SK-N-SH treated with all-trans-retinoic acid at 6 μM for 48 hours (cell line): Measurements from ENCODE around the gene CRLF2.
"Not testable (repeated sequence)": the region's sequence is repeated elsewhere in the genome, so short reads cannot be mapped to it uniquely, and the experiment has no call there.

ENCODE experiments used
- ARNTL ChIP-seq: fragments of 450-650 bp; formaldehyde crosslinking; IDR thresholded peaks from 2 replicates; pipeline ENCODE4 v1.5.0; 2020; ENCODE audit warnings: low read depth, mild to moderate bottlenecking, moderate library complexity, borderline replicate concordance
- GLIS3 ChIP-seq: fragments of 250-450 bp; sonication (Bioruptor Pico); IDR thresholded peaks from 2 replicates; pipeline ENCODE4 v1.5.0; 2020; ENCODE audit warnings: mild to moderate bottlenecking, moderate library complexity
- ISL1 ChIP-seq: fragments of 250-450 bp; sonication (Bioruptor Pico); IDR thresholded peaks from 2 replicates; pipeline ENCODE4 v2.1.2; 2022; ENCODE audit warnings: mild to moderate bottlenecking, moderate library complexity
- OSR1 ChIP-seq: fragments of 250-450 bp; sonication (Bioruptor Pico); IDR thresholded peaks from 2 replicates; pipeline ENCODE4 v1.8.0; 2022; ENCODE audit warnings: moderate library complexity, mild to moderate bottlenecking, inconsistent platforms
- RARB ChIP-seq: fragments of 250-450 bp; sonication (Bioruptor Pico); IDR thresholded peaks from 2 replicates; pipeline ENCODE4 v1.8.0; 2021; ENCODE audit warnings: mild to moderate bottlenecking, moderate library complexity
- SNAI2 ChIP-seq: fragments of 250-450 bp; sonication (Bioruptor Pico); IDR thresholded peaks from 2 replicates; pipeline ENCODE4 v1.5.0; 2020; ENCODE audit warnings: mild to moderate bottlenecking, moderate library complexity
- ZC3H10 ChIP-seq: fragments of 250-450 bp; sonication (Bioruptor Pico); IDR thresholded peaks from 2 replicates; pipeline ENCODE4 v1.5.1; 2021; ENCODE audit warnings: mild to moderate bottlenecking, moderate library complexity
- ZFP3 ChIP-seq: fragments of 250-450 bp; sonication (Bioruptor Pico); IDR thresholded peaks from 2 replicates; pipeline ENCODE4 v1.5.0; 2020; ENCODE audit warnings: mild to moderate bottlenecking, moderate library complexity
- ZFP30 ChIP-seq: fragments of 450-650 bp; formaldehyde crosslinking; IDR thresholded peaks from 2 replicates; pipeline ENCODE4 v1.5.0; 2022; ENCODE audit warnings: mild to moderate bottlenecking, moderate library complexity
- ZNF8 ChIP-seq: fragments of 450-650 bp; formaldehyde crosslinking; IDR thresholded peaks from 2 replicates; pipeline ENCODE4 v1.5.0; 2020; ENCODE audit warnings: mild to moderate bottlenecking, moderate library complexity
- TF ChIP-seq, protein P1 (sequence below): fragments of 250-450 bp; sonication (Bioruptor Pico); IDR thresholded peaks from 2 replicates; pipeline ENCODE4 v1.8.0; 2020; ENCODE audit warnings: mild to moderate bottlenecking, moderate library complexity, borderline replicate concordance
- TF ChIP-seq, protein P2 (sequence below): fragments of 250-450 bp; sonication (Bioruptor Pico); IDR thresholded peaks from 2 replicates; pipeline ENCODE4 v1.5.1; 2020; ENCODE audit warnings: low read depth, mild to moderate bottlenecking, moderate library complexity

GRCh38 chrX:1192196-1192595 is 20.3 kb downstream of the CRLF2 start:
- not testable (repeated sequence) for TF ChIP-seq RARB (CRISPR knock-in tag); ZFP3 (CRISPR knock-in tag); ZNF8; ARNTL (CRISPR knock-in tag); ZC3H10 (CRISPR knock-in tag); ISL1 (CRISPR knock-in tag); ZFP30 (CRISPR knock-in tag); SNAI2 (CRISPR knock-in tag); GLIS3; OSR1 (CRISPR knock-in tag)
- TF ChIP-seq, protein P1, sequence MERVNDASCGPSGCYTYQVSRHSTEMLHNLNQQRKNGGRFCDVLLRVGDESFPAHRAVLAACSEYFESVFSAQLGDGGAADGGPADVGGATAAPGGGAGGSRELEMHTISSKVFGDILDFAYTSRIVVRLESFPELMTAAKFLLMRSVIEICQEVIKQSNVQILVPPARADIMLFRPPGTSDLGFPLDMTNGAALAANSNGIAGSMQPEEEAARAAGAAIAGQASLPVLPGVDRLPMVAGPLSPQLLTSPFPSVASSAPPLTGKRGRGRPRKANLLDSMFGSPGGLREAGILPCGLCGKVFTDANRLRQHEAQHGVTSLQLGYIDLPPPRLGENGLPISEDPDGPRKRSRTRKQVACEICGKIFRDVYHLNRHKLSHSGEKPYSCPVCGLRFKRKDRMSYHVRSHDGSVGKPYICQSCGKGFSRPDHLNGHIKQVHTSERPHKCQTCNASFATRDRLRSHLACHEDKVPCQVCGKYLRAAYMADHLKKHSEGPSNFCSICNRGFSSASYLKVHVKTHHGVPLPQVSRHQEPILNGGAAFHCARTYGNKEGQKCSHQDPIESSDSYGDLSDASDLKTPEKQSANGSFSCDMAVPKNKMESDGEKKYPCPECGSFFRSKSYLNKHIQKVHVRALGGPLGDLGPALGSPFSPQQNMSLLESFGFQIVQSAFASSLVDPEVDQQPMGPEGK, result not testable (repeated sequence)
- TF ChIP-seq, protein P2, sequence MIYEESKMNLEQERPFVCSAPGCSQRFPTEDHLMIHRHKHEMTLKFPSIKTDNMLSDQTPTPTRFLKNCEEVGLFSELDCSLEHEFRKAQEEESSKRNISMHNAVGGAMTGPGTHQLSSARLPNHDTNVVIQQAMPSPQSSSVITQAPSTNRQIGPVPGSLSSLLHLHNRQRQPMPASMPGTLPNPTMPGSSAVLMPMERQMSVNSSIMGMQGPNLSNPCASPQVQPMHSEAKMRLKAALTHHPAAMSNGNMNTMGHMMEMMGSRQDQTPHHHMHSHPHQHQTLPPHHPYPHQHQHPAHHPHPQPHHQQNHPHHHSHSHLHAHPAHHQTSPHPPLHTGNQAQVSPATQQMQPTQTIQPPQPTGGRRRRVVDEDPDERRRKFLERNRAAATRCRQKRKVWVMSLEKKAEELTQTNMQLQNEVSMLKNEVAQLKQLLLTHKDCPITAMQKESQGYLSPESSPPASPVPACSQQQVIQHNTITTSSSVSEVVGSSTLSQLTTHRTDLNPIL (CRISPR knock-in tag), result not testable (repeated sequence)
